Heart left ventricle (tissue), 16 donors: Measurements from ENCODE around the gene CRYL1. TPM values are rescaled to one million over a fixed set of nuclear protein-coding genes. Genes with fewer than 3 reads are reported as not detected.

Experiments
- ATAC-seq, 4 donors: fragments of 200-7000 bp; cut with Tn5 transposase; one replicate each; pipeline ENCODE4 v1.9.1; 2020 to 2022; ENCODE audit warnings: moderate library complexity in 4 of 4, mild to moderate bottlenecking in 3 of 4, moderate number of reproducible peaks in 1 of 4
- DNase-seq, 5 donors: peaks; one replicate each; pipeline ENCODE4 v3.0.0-alpha.2; 2020
- H3K27ac ChIP-seq, 12 donors: fragments of 200-600 bp; sonication (generic) in 4 of 12; one replicate each; pipeline versions ENCODE4 v1.5.0 to v1.8.0; 2016 to 2022; ENCODE audit warnings: mild to moderate bottlenecking in 2 of 12
- H3K27me3 ChIP-seq, 9 donors: fragments of 200-600 bp; sonication (generic) in 2 of 9; one replicate each; pipeline versions ENCODE4 v1.5.1 to v1.8.0; 2016 to 2022; ENCODE audit warnings: mild to moderate bottlenecking in 3 of 9
- H3K36me3 ChIP-seq, 9 donors: fragments of 200-600 bp; sonication (generic) in 2 of 9; one replicate each; pipeline versions ENCODE4 v1.5.0 to v1.8.0; 2018 to 2022; ENCODE audit warnings: mild to moderate bottlenecking in 2 of 9
- H3K4me1 ChIP-seq, 12 donors: fragments of 200-600 bp; sonication (generic) in 4 of 12; one replicate each; pipeline versions ENCODE4 v1.5.0 to v1.8.0; 2016 to 2022; ENCODE audit warnings: mild to moderate bottlenecking in 3 of 12
- H3K4me3 ChIP-seq, 12 donors: fragments of 200-600 bp; sonication (generic) in 4 of 12; one replicate each; pipeline versions ENCODE4 v1.5.0 to v1.8.0; 2017 to 2022; ENCODE audit warnings: mild to moderate bottlenecking in 9 of 12, moderate library complexity in 4 of 12
- H3K9me3 ChIP-seq, 12 donors: fragments of 200-600 bp; sonication (generic) in 4 of 12; one replicate each; pipeline versions ENCODE4 v1.5.0 to v1.8.0; 2016 to 2022; ENCODE audit warnings: mild to moderate bottlenecking in 1 of 12
- CTCF ChIP-seq, 12 donors: fragments of 200-600 bp; sonication (generic) in 4 of 12; IDR thresholded peaks; one replicate each; pipeline versions ENCODE4 v1.5.0 to v1.8.0; 2018 to 2022; ENCODE audit warnings: antibody characterized with exemption in 12 of 12, mild to moderate bottlenecking in 5 of 12
- POLR2A ChIP-seq, 2 donors: fragments of 450-650 bp; IDR thresholded peaks; one replicate each; pipeline ENCODE4 v1.6.1; 2017; ENCODE audit warnings: antibody characterized with exemption in 2 of 2, mild to moderate bottlenecking in 2 of 2, moderate library complexity in 2 of 2
- WGBS, 4 donors: extraction: QIAGEN DNeasy Blood & Tissue Kit in 2 of 4; methylation state at CpG; one replicate each; pipeline versions ENCODE4 v1.1.5 to v1.1.7; 2013 to 2018; 5-methylcytosine and 5-hydroxymethylcytosine counted together
- intact Hi-C, 10 donors: fragments of 100-400 bp; cut with DNase I; formaldehyde crosslinking; loops; one replicate each; pipeline versions ENCODE4 v1.11.1 to v1.14.2; 2022
- polyA plus RNA-seq, 2 donors: library from polyadenylated mRNA; stranded (reverse); fragments of 200-250 nt; gene quantifications; one replicate each; pipeline ENCODE4 v1.2.3, GENCODE V29; 2013
- total RNA-seq, 9 donors: library from RNA; depleted of rRNA in 2 of 9; stranded (reverse); fragments of >200 nt in 2 of 9; fragmentation: NEBNext Ultra II Directional in 3 of 9; extraction: Animal tissue kit (Norgen Biotek cat#: 25700) in 3 of 9; gene quantifications; one replicate each; pipeline versions ENCODE4 v1.1.0 to v1.2.4, GENCODE V29; 2016 to 2023
- donor health status: ischemic (EF 13 %, LVEDD 7.1; RV severe dilation, severe dysfunction).
- donor health status: healthy with polysubstance abuse.
- donor health status: DM: no; HTN: yes; CAD: no.
- donor health status: DM: no; HTN: no; CAD: no.
- donor health status: ischemic (EF 25% LVEDD 6.9; RV normal size, moderate dysfunction).
- donor health status: ischemic (EF 25% LVEDD 5.7; RV mildly dilated, moderate dysfunction).
- donor health status: healthy.
- donor health status: DM: yes; HTN: yes; CAD: no.
- donor health status: ischemic (EF 35%, LVEDD 5.7; RV mildly dilated, moderate dysfunction).
- donor health status: nonischemic (EF 11% LVEDD 7.7; RV severe dilation, severe dysfunction).
- donor health status: DM: yes; HTN: yes; CAD: no.
- donor health status: PGD.
- donor health status: ischemic (EF 29% LVEDD 5.4; RV normal size, mild dysfunction).
- donor health status: nonischemic (EF 23%, LVEDD 6.1; RV moderate dilation, normal function).

The CRYL1 gene
- total and polyA plus RNA-seq, 11 donors: 10.7 to 36.5 (median 20.9) TPM

GRCh38 chr13:20474515-20474914 lies 51.1 kb downstream of the CRYL1 start:
- WGBS, 4 donors: 92 to 100% (median 96%) methylated on average over 3 of the region's 3 CpGs
- H3K27me3 ChIP-seq: no peaks in the 10 kb centered on the region
- H3K4me3 ChIP-seq: no peak overlapping the region
- peaks cover 0 to 14% (median 0%) of the 10 kb centered on the region in 12 donors for H3K4me1 ChIP-seq
- intact Hi-C loops: no loop called here
- peaks cover 0 to 9% (median 0%) of the 10 kb centered on the region in 9 donors for H3K36me3 ChIP-seq
- H3K9me3 ChIP-seq: no peaks in the 10 kb centered on the region
- ATAC-seq: no peak
- H3K27ac ChIP-seq: no peak overlapping the region
- TF ChIP-seq POLR2A (IDR thresholded peaks at IDR 0.05): no peak
- no peak for TF ChIP-seq CTCF (IDR thresholded peaks at IDR 0.05)
- DNase-seq: no peak

- Histone ChIP-seq H3K4me1 (peaks cover 0 to 14% (median 0%) of the 10 kb centered on the region in 12 donors), H3K9me3 (no peaks in the 10 kb centered on the region), H3K27me3 (no peaks in the 10 kb centered on the region), H3K36me3 (peaks cover 0 to 9% (median 0%) of the 10 kb centered on the region in 9 donors), H3K4me3 (no peak overlapping the region), H3K27ac (no peak overlapping the region)
- 80 to 92% (median 88%) methylated on average over 6 of the region's 6 CpGs for WGBS, 4 donors
- intact Hi-C loops: no loop called here
- no peak for DNase-seq
- ATAC-seq: no peak
- TF ChIP-seq CTCF (IDR thresholded peaks at IDR 0.05) (no peak), POLR2A (IDR thresholded peaks at IDR 0.05) (no peak)
Measured at GRCh38 chr13:20473888-20474287, 51.8 kb downstream of the CRYL1 start.

- peaks cover 0 to 9% (median 0%) of the 10 kb centered on the region in 9 donors for H3K36me3 ChIP-seq
- WGBS, 4 donors: 96 to 98% (median 97%) methylated on average over 14 of the region's 14 CpGs
- ATAC-seq: no peak
- H3K4me3 ChIP-seq: no peak overlapping the region
- intact Hi-C loops: no loop called here
- H3K27ac ChIP-seq: no peak overlapping the region
- no peak for DNase-seq
- H3K9me3 ChIP-seq: no peaks in the 10 kb centered on the region
- peaks cover 0 to 14% (median 0%) of the 10 kb centered on the region in 12 donors for H3K4me1 ChIP-seq
- no peak for TF ChIP-seq POLR2A (IDR thresholded peaks at IDR 0.05)
- no peak for TF ChIP-seq CTCF (IDR thresholded peaks at IDR 0.05)
- no peaks in the 10 kb centered on the region for H3K27me3 ChIP-seq
Measured at GRCh38 chr13:20473139-20473538, 52.5 kb downstream of the CRYL1 start.

GRCh38 chr13:20472531-20472930 lies 53.1 kb downstream of the CRYL1 start:
- Histone ChIP-seq H3K27me3 (no peaks in the 10 kb centered on the region), H3K4me3 (no peak overlapping the region), H3K27ac (no peak overlapping the region), H3K36me3 (peaks cover 0 to 9% (median 0%) of the 10 kb centered on the region in 9 donors), H3K9me3 (no peaks in the 10 kb centered on the region), H3K4me1 (peaks cover 0 to 14% (median 0%) of the 10 kb centered on the region in 12 donors)
- intact Hi-C loops: no loop called here
- DNase-seq (no peak), ATAC-seq (no peak)
- TF ChIP-seq POLR2A (IDR thresholded peaks at IDR 0.05) (no peak), CTCF (IDR thresholded peaks at IDR 0.05) (no peak)
- WGBS, 4 donors: 93 to 95% (median 95%) methylated on average over 8 of the region's 8 CpGs
